Vagina (tissue), 2 donors: ENCODE data around the gene KDELR3. TPM values are rescaled to one million over a fixed set of nuclear protein-coding genes. Genes with fewer than 3 reads are reported as not detected.

Experiments used
- DNase-seq, 2 donors: peaks; one replicate each; pipeline ENCODE4 v3.0.0-alpha.2; 2017; ENCODE audit errors: extremely low spot score in 2 of 2
- H3K27ac ChIP-seq: fragments of 200-600 bp; sonication (generic); one replicate; pipeline ENCODE4 v1.5.1; 2019
- H3K27me3 ChIP-seq: fragments of 200-600 bp; sonication (generic); one replicate; pipeline ENCODE4 v1.5.1; 2019
- H3K36me3 ChIP-seq, 2 donors: fragments of 200-600 bp; sonication (generic); one replicate each; pipeline ENCODE4 v1.5.1; 2017 to 2019
- H3K4me1 ChIP-seq: fragments of 200-600 bp; sonication (generic); one replicate; pipeline ENCODE4 v1.5.1; 2019
- H3K4me3 ChIP-seq, 2 donors: fragments of 200-600 bp; sonication (generic); 1 replicate in 1 of 2; 2 replicates in 1 of 2; pipeline ENCODE4 v1.5.1; 2016 to 2019
- H3K9me3 ChIP-seq: fragments of 200-600 bp; sonication (generic); one replicate; pipeline ENCODE4 v1.5.1; 2019
- POLR2A ChIP-seq, 2 donors: fragments of 450-650 bp; IDR thresholded peaks; one replicate each; pipeline ENCODE4 v1.6.1; 2017; ENCODE audit warnings: antibody characterized with exemption in 2 of 2, mild to moderate bottlenecking in 2 of 2, moderate library complexity in 2 of 2
- POLR2AphosphoS5 ChIP-seq, 2 donors: sonication (generic); formaldehyde crosslinking; IDR thresholded peaks; one replicate each; pipeline ENCODE4 v1.9.0; 2017; ENCODE audit warnings: antibody characterized with exemption in 2 of 2, mild to moderate bottlenecking in 2 of 2, low read depth in 1 of 2; ENCODE audit not compliant: insufficient read depth in 1 of 2
- intact Hi-C: fragments of 100-400 bp; cut with DNase I; formaldehyde crosslinking; loops from one replicate; pipeline ENCODE4 v1.15.1; 2023
- total RNA-seq: library from RNA; depleted of rRNA; stranded (reverse); fragments of >200 nt; gene quantifications from one replicate; pipeline ENCODE4 v1.2.3, GENCODE V29; 2016
- TF ChIP-seq, protein P1 (sequence below), 3 experiments: fragments of 450-650 bp in 2 of 3; fragments of 200-600 bp in 1 of 3; sonication (generic) in 1 of 3; IDR thresholded peaks; one replicate each; pipeline ENCODE4 v1.5.1; 2017 to 2019; ENCODE audit warnings: antibody characterized with exemption in 3 of 3, mild to moderate bottlenecking in 2 of 3, moderate library complexity in 2 of 3

The KDELR3 gene
- total RNA-seq, 1 donor from 2014 or later: 3.9 TPM

DNA sequence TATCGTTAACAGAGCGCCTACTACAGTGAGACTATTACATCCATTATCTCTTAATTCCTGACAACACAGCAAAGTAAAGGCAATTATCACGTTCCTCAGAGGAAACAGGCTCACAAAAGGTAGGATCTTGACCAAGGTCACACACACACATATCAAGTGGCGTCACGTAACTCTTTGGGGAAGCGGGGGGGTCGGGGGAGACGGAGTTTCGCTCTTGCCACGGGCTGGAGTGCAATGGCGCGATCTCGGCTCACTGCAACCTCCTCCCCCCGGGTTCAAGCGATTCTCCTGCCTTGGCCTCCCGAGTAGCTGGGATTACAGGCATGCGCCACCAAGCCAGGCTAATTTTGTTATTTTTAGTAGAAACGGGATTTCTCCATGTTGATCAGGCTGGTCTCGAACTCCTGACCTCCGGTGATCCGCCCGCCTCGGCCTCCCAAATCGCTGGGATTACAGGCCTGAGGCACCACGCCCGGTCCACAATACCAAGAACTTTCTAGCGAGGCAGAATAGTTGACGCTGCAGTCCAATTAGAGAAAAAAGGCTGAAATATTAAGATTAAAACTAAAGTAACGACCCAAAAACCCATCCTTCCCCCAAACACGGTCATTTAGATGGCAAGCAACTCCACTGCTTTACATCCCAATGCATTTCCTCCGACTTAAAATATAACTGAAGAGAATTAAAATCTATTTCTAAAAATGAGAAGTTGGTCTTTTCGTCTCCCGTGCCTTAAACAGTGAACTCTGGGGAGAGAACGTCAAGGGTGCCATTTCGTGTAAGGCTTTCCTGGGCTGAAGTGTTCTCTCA is 37.0 kb downstream of the KDELR3 start:
- DNase-seq: no peak
- no peaks in the 10 kb centered on the region for H3K27me3 ChIP-seq
- H3K36me3 ChIP-seq: peaks cover 0 to 13% of the 10 kb centered on the region in 2 donors
- intact Hi-C loops: no loop called here
- H3K4me1 ChIP-seq: peaks cover 51% of the 10 kb centered on the region
- TF ChIP-seq POLR2AphosphoS5 (IDR thresholded peaks at IDR 0.05; ENCODE audit: insufficient read depth in 1 of 2, low read depth in 1 of 2): peak in 1 of 2 donors; percentile 51
- no peak for TF ChIP-seq POLR2A (IDR thresholded peaks at IDR 0.05)
- H3K4me3 ChIP-seq: peak overlapping the region; percentile 89 to 95
- no peaks in the 10 kb centered on the region for H3K9me3 ChIP-seq
- H3K27ac ChIP-seq: peak overlapping the region; percentile 100

GRCh38 chr22:38505541-38506117 is 37.7 kb downstream of the KDELR3 start:
- H3K27ac ChIP-seq: peak overlapping the region; percentile 100
- peak overlapping the region; percentile 89 to 95 for H3K4me3 ChIP-seq
- H3K4me1 ChIP-seq: peaks cover 51% of the 10 kb centered on the region
- H3K36me3 ChIP-seq: peaks cover 0 to 6% of the 10 kb centered on the region in 2 donors
- peak in 1 of 2 donors; percentile 53 for TF ChIP-seq POLR2A (IDR thresholded peaks at IDR 0.05)
- TF ChIP-seq POLR2AphosphoS5 (IDR thresholded peaks at IDR 0.05; ENCODE audit: insufficient read depth in 1 of 2, low read depth in 1 of 2): no peak
- TF ChIP-seq, protein P1, sequence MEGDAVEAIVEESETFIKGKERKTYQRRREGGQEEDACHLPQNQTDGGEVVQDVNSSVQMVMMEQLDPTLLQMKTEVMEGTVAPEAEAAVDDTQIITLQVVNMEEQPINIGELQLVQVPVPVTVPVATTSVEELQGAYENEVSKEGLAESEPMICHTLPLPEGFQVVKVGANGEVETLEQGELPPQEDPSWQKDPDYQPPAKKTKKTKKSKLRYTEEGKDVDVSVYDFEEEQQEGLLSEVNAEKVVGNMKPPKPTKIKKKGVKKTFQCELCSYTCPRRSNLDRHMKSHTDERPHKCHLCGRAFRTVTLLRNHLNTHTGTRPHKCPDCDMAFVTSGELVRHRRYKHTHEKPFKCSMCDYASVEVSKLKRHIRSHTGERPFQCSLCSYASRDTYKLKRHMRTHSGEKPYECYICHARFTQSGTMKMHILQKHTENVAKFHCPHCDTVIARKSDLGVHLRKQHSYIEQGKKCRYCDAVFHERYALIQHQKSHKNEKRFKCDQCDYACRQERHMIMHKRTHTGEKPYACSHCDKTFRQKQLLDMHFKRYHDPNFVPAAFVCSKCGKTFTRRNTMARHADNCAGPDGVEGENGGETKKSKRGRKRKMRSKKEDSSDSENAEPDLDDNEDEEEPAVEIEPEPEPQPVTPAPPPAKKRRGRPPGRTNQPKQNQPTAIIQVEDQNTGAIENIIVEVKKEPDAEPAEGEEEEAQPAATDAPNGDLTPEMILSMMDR (IDR thresholded peaks at IDR 0.05): no peak
- H3K9me3 ChIP-seq: no peaks in the 10 kb centered on the region
- intact Hi-C loops: no loop called here
- H3K27me3 ChIP-seq: no peaks in the 10 kb centered on the region
- no peak for DNase-seq

- no peaks in the 10 kb centered on the region for H3K9me3 ChIP-seq
- intact Hi-C loops: no loop called here
Observed at GRCh38 chr22:38506118-38506962, 38.4 kb downstream of the KDELR3 start, which contains the start of gene DDX17. Gene DDX17, minus strand, starts transcription at chr22:38506311.

DNA sequence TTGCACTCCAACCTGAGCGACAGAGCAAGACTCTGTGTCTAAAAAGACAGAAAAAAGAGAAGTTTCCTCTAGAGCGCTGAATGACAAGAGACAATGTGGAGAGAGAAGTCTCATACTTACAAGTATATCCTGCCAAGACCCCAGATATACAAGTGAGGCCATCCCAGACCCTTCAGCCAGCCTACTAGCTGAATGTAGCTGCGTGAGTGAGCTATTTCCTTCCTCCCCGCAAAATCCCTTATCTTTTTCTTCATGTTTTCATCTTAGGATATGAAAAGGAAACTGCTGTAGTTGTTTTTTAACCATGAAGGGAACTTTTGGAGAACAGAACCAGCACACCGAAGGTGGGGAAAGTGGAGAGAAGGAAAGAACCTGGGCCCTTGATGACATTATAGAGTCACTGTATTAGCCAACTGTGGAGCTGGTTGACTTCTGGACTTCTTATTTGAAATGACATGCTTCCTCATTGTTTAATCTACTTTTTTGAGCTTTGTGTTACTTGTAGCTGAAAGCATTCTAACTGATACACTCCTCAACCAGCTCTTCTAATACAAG is 42.6 kb downstream of the KDELR3 start:
- H3K36me3 ChIP-seq: no peaks in the 10 kb centered on the region
- TF ChIP-seq, protein P1 (IDR thresholded peaks at IDR 0.05): no peak
- TF ChIP-seq POLR2A (IDR thresholded peaks at IDR 0.05) (no peak), POLR2AphosphoS5 (IDR thresholded peaks at IDR 0.05; ENCODE audit: insufficient read depth in 1 of 2, low read depth in 1 of 2) (no peak)
- intact Hi-C loops: no loop called here
- no peak for DNase-seq
- H3K27me3 ChIP-seq: no peaks in the 10 kb centered on the region
- peaks cover 11% of the 10 kb centered on the region for H3K4me1 ChIP-seq
- H3K27ac ChIP-seq: no peak overlapping the region
- H3K9me3 ChIP-seq: no peaks in the 10 kb centered on the region
- no peak overlapping the region for H3K4me3 ChIP-seq

More at GRCh38 chr22:38506118-38506962, 38.4 kb downstream of the KDELR3 start, which contains the start of gene DDX17:
- Histone ChIP-seq H3K36me3 (no peaks in the 10 kb centered on the region), H3K4me3 (peak within 1 kb of the TSS; percentile 89 to 95), H3K27me3 (no peaks in the 10 kb centered on the region), H3K27ac (peak within 1 kb of the TSS; percentile 100), H3K4me1 (peaks cover 47% of the 10 kb centered on the region)
- peak in 1 of 2 donors; percentile 99 for DNase-seq
- TF ChIP-seq, protein P1 (IDR thresholded peaks at IDR 0.05): peak in 1 of 3 experiments; percentile 15
- TF ChIP-seq POLR2AphosphoS5 (IDR thresholded peaks at IDR 0.05; ENCODE audit: insufficient read depth in 1 of 2, low read depth in 1 of 2) (peak; percentile 70 to 96), POLR2A (IDR thresholded peaks at IDR 0.05) (peak in 1 of 2 donors; percentile 78)

- intact Hi-C loops: no loop called here
- no peaks in the 10 kb centered on the region for H3K27me3 ChIP-seq
- H3K9me3 ChIP-seq: no peaks in the 10 kb centered on the region
- no peak overlapping the region for H3K27ac ChIP-seq
- H3K4me3 ChIP-seq: no peak overlapping the region
- H3K36me3 ChIP-seq: no peaks in the 10 kb centered on the region
- TF ChIP-seq, protein P1 (IDR thresholded peaks at IDR 0.05): no peak
- TF ChIP-seq POLR2A (IDR thresholded peaks at IDR 0.05) (no peak), POLR2AphosphoS5 (IDR thresholded peaks at IDR 0.05; ENCODE audit: insufficient read depth in 1 of 2, low read depth in 1 of 2) (no peak)
- no peak for DNase-seq
- H3K4me1 ChIP-seq: no peaks in the 10 kb centered on the region
Observed at GRCh38 chr22:38513063-38513462, 45.2 kb downstream of the KDELR3 start.
